Bronchial epithelial cell (primary cell): ENCODE measurements around the gene UBE2O. TPM values are rescaled to one million over a fixed set of nuclear protein-coding genes. Genes with fewer than 3 reads are reported as not detected.

ENCODE experiments used
- DNase-seq: peaks from one replicate; pipeline ENCODE4 v3.0.0-alpha.2; 2010; ENCODE audit warnings: low read depth
- FAIRE-seq: peaks from 2 replicates; lab custom pipeline; 2011; peaks lifted over from hg19 to GRCh38; lab: Jason Lieb, UNC
- H3K27me3 ChIP-seq: 2 replicates; pipeline ENCODE4 v1.5.1; 2011; ENCODE audit warnings: low read length; ENCODE audit not compliant: control insufficient read depth, insufficient read depth
- H3K36me3 ChIP-seq: 2 replicates; pipeline ENCODE4 v1.5.1; 2011; ENCODE audit warnings: low read length; ENCODE audit not compliant: control insufficient read depth, insufficient read depth
- H3K4me3 ChIP-seq: 2 replicates; pipeline ENCODE4 v1.5.1; 2011; ENCODE audit warnings: mild to moderate bottlenecking, low read depth, low read length, control low read depth
- total RNA-seq: library from RNA; depleted of rRNA; stranded (reverse); fragments of >200 nt; gene quantifications from 2 replicates; pipeline ENCODE4 v1.2.1, GENCODE V29; 2014
- TF ChIP-seq, protein P1 (sequence below): IDR thresholded peaks from 2 replicates; pipeline ENCODE4 v1.5.1; 2011; ENCODE audit warnings: mild to moderate bottlenecking, moderate library complexity, low read length, control low read depth, inconsistent platforms; ENCODE audit not compliant: insufficient read depth, severe bottlenecking

Gene UBE2O
- total RNA-seq, 1 donor from 2014 or later, result 15.8 TPM

DNA sequence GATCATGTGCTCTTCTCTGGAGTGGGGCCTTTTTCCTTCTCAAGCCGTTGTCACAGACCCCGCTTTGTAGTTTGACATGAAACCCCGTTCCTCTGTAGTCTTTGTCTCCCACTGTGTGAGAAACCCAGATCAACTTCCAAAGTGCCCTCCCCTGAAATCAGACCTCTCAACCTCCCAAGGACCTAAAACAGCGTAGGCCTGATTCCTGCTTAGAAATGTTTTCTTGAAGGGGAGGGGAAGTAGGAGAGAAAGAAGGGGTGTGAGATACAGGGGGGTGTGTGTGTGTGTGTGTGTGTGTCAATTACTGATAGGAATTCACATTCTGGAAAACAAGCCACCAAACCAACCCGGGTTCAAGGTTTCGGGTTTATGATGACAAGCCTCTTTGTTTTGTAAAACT is 1.4 kb downstream of the UBE2O start:
- peak overlapping the region; percentile 2 for H3K4me3 ChIP-seq
- DNase-seq (no peak), FAIRE-seq (no peak)
- TF ChIP-seq, protein P1, sequence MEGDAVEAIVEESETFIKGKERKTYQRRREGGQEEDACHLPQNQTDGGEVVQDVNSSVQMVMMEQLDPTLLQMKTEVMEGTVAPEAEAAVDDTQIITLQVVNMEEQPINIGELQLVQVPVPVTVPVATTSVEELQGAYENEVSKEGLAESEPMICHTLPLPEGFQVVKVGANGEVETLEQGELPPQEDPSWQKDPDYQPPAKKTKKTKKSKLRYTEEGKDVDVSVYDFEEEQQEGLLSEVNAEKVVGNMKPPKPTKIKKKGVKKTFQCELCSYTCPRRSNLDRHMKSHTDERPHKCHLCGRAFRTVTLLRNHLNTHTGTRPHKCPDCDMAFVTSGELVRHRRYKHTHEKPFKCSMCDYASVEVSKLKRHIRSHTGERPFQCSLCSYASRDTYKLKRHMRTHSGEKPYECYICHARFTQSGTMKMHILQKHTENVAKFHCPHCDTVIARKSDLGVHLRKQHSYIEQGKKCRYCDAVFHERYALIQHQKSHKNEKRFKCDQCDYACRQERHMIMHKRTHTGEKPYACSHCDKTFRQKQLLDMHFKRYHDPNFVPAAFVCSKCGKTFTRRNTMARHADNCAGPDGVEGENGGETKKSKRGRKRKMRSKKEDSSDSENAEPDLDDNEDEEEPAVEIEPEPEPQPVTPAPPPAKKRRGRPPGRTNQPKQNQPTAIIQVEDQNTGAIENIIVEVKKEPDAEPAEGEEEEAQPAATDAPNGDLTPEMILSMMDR, result no peak
- no peaks in the 10 kb centered on the region for H3K36me3 ChIP-seq
- no peaks in the 10 kb centered on the region for H3K27me3 ChIP-seq

DNA sequence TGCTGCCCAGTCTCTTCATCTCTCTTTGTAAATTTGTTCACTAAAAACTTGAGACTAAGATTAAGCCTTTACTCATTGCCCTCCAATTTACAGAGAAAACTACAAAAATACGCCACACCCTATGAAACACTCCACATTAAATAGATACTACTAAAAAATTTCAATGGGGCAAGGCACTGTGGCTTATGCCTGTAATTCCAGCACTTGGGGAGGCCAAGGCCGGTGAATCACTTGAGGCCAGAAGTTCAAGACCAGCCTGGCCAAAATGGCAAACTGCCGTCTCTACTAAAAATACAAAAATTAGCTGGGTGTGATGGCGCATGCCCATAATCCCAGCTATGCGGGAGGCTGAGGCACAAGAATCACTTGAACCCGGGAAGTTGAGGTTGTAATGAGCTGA is 3.8 kb downstream of the UBE2O start:
- Histone ChIP-seq H3K27me3 (no peaks in the 10 kb centered on the region), H3K4me3 (no peak overlapping the region), H3K36me3 (no peaks in the 10 kb centered on the region)
- TF ChIP-seq, protein P1, result no peak
- DNase-seq (no peak), FAIRE-seq (no peak)

DNA sequence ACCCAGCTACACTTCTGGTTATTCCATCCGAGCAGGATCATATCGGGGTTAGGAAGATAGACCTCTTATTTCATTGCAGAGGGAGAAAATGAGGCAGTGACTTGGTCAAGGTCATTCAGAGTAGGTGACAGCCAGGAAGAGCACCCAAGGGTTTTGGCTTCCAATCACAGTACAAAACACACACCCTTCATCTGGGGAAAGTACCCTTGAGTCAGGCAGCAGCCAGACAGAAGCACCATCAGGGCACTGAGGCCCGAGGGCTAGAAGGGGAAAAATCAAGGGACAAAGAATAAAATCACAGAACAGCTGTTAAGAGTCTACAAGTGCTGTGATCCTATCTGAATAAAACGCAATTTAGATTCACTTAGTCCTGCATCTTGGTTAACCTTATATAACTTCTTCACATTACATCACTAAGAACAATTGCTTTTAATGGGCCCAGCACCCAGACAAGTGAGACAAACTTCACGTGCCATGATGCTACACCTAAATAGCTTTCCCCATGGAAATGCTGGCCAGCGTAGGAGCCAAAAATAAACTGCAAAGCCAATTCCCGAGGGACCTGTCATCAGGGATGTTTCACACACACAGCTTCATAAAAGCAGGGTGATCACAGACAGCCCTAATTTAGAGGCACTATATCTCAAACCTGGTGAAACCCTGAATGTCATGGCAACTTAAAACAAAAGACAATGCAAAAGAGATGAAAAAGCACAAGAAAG is 4.9 kb downstream of the UBE2O start:
- H3K27me3 ChIP-seq, result no peaks in the 10 kb centered on the region
- DNase-seq, result peak; percentile 44
- TF ChIP-seq, protein P1, result no peak
- no peak overlapping the region for H3K4me3 ChIP-seq
- FAIRE-seq, result no peak
- H3K36me3 ChIP-seq, result no peaks in the 10 kb centered on the region

DNA sequence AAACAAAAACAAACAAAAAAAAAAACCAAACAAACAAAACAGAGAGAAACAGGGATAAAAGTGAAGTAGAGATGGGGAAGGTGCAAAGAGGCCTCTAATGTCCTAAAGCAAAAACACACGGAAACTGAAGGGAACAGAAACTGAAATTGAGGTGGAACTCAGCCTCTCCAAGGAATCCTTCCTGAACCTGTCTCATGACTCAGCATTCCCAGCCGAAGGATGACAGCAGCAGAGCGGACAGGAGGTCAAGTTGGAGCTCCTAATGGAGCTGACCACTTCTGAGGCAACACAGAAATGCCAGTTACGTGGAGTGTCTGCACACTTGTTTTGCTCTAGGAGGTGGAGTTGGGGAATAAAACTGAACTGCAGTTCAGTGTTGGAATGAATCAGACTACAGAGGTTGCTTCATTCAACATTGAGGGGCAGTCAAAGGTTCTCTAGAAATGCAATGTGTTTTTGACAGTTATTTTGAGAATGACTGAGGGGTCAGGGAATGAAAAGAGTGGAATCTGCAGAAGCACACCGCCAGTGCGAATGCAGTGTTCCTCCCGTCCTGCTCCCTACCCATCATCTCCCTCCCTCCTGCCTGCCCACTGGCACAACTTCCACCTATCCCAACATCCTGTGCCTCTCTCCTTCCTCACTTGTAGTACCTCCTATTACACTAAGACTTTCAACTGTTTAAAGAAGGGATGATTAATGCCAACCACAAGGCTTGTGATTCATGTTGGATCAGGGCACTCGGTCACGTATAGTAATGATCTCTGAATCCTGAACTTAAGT is 6.3 kb downstream of the UBE2O start:
- peak; percentile 96 for DNase-seq
- Histone ChIP-seq H3K27me3 (no peaks in the 10 kb centered on the region), H3K4me3 (no peak overlapping the region), H3K36me3 (no peaks in the 10 kb centered on the region)
- FAIRE-seq, result peak; percentile 32
- TF ChIP-seq, protein P1, result no peak

DNA sequence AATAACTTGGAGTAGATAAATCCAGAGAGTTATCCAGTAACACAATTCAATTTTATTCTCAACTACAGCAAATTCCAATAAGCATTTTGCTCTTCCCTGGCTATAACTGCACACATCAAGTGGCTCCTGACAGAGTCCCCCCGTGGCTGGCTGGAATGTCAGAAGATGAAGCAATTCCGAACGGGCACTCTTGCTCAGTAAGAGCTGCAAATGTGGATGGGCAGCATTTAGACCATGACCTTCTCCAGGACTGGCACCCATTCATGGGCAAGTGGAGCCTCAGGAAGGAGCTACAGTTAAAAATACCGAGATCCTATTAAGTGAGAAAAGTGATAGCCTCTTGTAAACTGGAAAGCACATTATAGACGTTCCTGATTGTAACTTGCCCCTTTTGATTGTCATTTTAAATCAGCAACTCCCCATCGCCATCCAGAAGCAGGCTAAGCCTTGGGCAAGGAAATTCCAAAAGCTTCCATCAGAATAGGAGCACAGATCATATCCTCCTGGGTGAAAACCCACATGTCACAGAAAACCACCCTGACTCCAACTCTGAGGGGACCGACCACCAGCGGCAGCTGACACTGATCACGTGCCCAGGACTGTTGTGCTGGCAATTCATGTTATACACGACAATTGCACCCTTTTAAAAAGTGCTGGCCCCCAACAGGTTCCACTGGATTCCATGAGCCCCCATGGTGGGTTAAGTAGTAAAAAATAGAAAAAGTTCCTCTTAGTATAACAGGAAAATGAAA is 7.1 kb downstream of the UBE2O start:
- no peak for DNase-seq
- H3K4me3 ChIP-seq, result no peak overlapping the region
- no peak for FAIRE-seq
- H3K27me3 ChIP-seq, result no peaks in the 10 kb centered on the region
- TF ChIP-seq, protein P1, result no peak
- no peaks in the 10 kb centered on the region for H3K36me3 ChIP-seq
